Dendritic cell treated with granulocyte-macrophage colony-stimulating factor and Interleukin-4, amounts not matched to agents 40 ng/mL and 50 ng/mL, for 4 days (primary cell): ENCODE data around the gene OR6F1.

Experiments used
- H3K27ac Mint-ChIP-seq: one replicate; pipeline ENCODE4 v1.8.0; 2022; ENCODE audit warnings: mild to moderate bottlenecking, mixed read lengths
- H3K27me3 Mint-ChIP-seq: one replicate; pipeline ENCODE4 v1.8.0; 2022; ENCODE audit warnings: mild to moderate bottlenecking, mixed read lengths
- H3K36me3 Mint-ChIP-seq: one replicate; pipeline ENCODE4 v1.8.0; 2022; ENCODE audit warnings: low read depth, mixed read lengths
- H3K4me1 Mint-ChIP-seq: one replicate; pipeline ENCODE4 v1.8.0; 2022; ENCODE audit warnings: low read depth, mixed read lengths
- H3K4me3 Mint-ChIP-seq: one replicate; pipeline ENCODE4 v1.8.0; 2022; ENCODE audit warnings: mild to moderate bottlenecking, moderate library complexity, mixed read lengths
- H3K9me3 Mint-ChIP-seq: one replicate; pipeline ENCODE4 v1.8.0; 2022; ENCODE audit warnings: mixed read lengths
- intact Hi-C: fragments of 100-400 bp; cut with micrococcal nuclease; formaldehyde crosslinking; loops from one replicate; pipeline ENCODE4 v1.15.0; 2022

OR6F1 gene

DNA sequence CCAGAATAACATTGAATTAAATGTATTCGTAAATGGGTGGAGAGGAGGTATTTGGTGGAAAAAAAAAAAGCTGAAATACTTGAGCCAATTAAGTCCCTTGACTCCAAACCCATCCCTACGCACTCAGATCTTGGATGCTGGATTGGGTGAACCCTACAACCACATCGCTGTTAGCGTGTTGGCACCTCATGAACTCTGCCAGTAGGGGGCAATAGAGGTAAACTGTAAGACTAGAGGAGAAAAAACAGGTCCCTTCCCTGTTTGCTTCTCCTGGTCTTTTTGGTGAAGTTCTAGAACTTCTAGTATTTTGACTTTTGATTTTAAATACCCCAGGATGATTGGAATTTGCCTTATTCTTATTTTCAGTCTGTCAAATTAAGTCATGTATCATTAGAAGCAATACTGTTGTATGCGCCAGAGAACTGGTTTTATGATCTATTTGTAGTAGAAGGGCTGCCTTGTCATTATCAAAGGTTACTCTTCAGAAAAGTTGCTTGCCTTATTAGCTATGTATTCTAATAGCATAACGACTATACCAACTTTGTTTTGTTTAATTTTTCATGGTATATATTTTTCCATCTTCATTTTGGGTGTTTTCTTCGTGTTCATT, 35.1 kb downstream of the OR6F1 start:
- Mint-ChIP-seq H3K9me3 (no peaks in the 10 kb centered on the region), H3K36me3 (no peaks in the 10 kb centered on the region), H3K4me1 (no peaks in the 10 kb centered on the region), H3K27me3 (no peaks in the 10 kb centered on the region), H3K27ac (no peak overlapping the region), H3K4me3 (no peak overlapping the region)
- intact Hi-C loops: loop anchor here (10.0 kb wide), 1 partner anchor 173 kb away; the partner anchor contains the start of gene TRIM58

DNA sequence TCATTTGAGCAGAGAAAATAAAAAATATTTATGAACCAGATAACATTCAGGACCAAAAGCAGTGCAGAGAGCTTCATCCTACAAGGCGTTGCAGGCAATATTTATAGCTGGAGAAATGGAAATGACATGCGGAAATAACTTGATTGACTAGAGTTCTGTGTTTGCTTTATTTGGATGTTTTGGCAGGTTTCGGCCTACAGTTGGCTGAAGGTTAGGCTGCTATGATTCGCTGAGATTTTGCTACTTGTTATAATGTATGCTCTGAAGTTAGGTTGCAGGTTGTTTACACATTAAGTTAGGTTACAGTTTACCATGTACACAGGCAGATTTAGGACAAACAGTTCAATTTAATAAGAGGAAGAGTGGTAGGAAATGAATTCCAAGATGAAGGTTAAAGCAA, 36.3 kb downstream of the OR6F1 start:
- H3K36me3 Mint-ChIP-seq: no peaks in the 10 kb centered on the region
- H3K27ac Mint-ChIP-seq: no peak overlapping the region
- intact Hi-C loops: loop anchor here (10.0 kb wide), 1 partner anchor 175 kb away; the partner anchor contains the start of gene TRIM58
- H3K4me1 Mint-ChIP-seq: no peaks in the 10 kb centered on the region
- no peak overlapping the region for H3K4me3 Mint-ChIP-seq
- no peaks in the 10 kb centered on the region for H3K9me3 Mint-ChIP-seq
- no peaks in the 10 kb centered on the region for H3K27me3 Mint-ChIP-seq

GRCh38 chr1:247679639-247680038, 36.8 kb downstream of the OR6F1 start, which contains the start of gene OR13G1:
Gene OR13G1 (minus strand): TSS chr1:247679739. CDS start chr1:247673041, 6,698 bp downstream.
- intact Hi-C loops: loop anchor here (10.0 kb wide), 1 partner anchor 175 kb away; the partner anchor contains the start of gene TRIM58
- Mint-ChIP-seq H3K36me3 (no peaks in the 10 kb centered on the region), H3K9me3 (no peaks in the 10 kb centered on the region)

DNA sequence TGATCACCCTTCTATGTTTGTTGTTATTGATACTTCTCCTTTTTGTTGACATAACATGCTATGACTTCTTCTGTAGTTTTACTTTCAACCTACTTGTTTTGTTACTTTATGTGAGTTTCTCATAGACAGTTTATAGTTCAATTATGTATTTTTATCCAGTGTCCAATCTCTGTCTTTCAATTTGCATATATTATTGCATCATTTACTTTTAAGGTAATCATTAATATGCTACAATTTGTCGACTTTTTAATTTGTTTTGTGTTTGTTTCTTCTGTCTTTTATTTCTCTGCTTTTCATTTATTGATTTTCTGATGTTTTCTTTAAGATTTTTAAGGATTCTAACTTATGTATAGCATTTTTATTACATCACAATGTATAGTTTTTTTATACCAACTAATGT, 47.2 kb downstream of the OR6F1 start:
- intact Hi-C loops: no loop called here
- H3K9me3 Mint-ChIP-seq: peaks cover 8% of the 10 kb centered on the region

More at GRCh38 chr1:247679639-247680038, 36.8 kb downstream of the OR6F1 start, which contains the start of gene OR13G1:
- no peaks in the 10 kb centered on the region for H3K27me3 Mint-ChIP-seq
- H3K4me3 Mint-ChIP-seq: no peak within 1 kb of the TSS
- H3K4me1 Mint-ChIP-seq: no peaks in the 10 kb centered on the region
- H3K27ac Mint-ChIP-seq: no peak within 1 kb of the TSS

More for the DNA sequence above, 47.2 kb downstream of the OR6F1 start:
- no peak overlapping the region for H3K4me3 Mint-ChIP-seq
- H3K27me3 Mint-ChIP-seq: no peaks in the 10 kb centered on the region
- H3K36me3 Mint-ChIP-seq: no peaks in the 10 kb centered on the region
- no peak overlapping the region for H3K27ac Mint-ChIP-seq
- H3K4me1 Mint-ChIP-seq: no peaks in the 10 kb centered on the region
